Esophagus muscularis mucosa (tissue), 4 donors: ENCODE measurements around the gene IL4R. TPM values are rescaled to one million over a fixed set of nuclear protein-coding genes. Genes with fewer than 3 reads are reported as not detected.
A peak's percentile ranks its signal among the peaks of the same experiment; 100 is the strongest.

Source experiments
- DNase-seq: peaks from one replicate; pipeline ENCODE4 v3.0.0-alpha.2; 2017; ENCODE audit errors: extremely low spot score
- H3K27ac ChIP-seq, 4 donors: fragments of 200-600 bp; sonication (generic); replicated peaks in 1 of 4; 1 replicate in 3 of 4; 2 replicates in 1 of 4; pipeline ENCODE4 v1.5.1; 2016 to 2019; ENCODE audit warnings: mild to moderate bottlenecking in 1 of 4
- H3K27me3 ChIP-seq, 4 donors: fragments of 200-600 bp; sonication (generic); one replicate each; pipeline versions ENCODE4 v1.5.1 to v1.6.0; 2016 to 2019
- H3K36me3 ChIP-seq, 4 donors: fragments of 200-600 bp; sonication (generic); one replicate each; pipeline ENCODE4 v1.5.1; 2016 to 2019
- H3K4me1 ChIP-seq, 4 donors: fragments of 200-600 bp; sonication (generic); one replicate each; pipeline ENCODE4 v1.5.1; 2016 to 2019
- H3K4me3 ChIP-seq, 4 donors: fragments of 200-600 bp; sonication (generic); 1 replicate in 2 of 4; 2 replicates in 2 of 4; pipeline ENCODE4 v1.5.1; 2016 to 2019; ENCODE audit warnings: mild to moderate bottlenecking in 4 of 4, moderate library complexity in 1 of 4
- H3K9me3 ChIP-seq, 4 donors: fragments of 200-600 bp; sonication (generic); 1 replicate in 3 of 4; 2 replicates in 1 of 4; pipeline ENCODE4 v1.5.1; 2016 to 2019
- EP300 ChIP-seq: sonication (generic); formaldehyde crosslinking; IDR thresholded peaks from one replicate; pipeline ENCODE4 v1.6.1; 2017; ENCODE audit warnings: antibody characterized with exemption
- POLR2A ChIP-seq: fragments of 450-650 bp; IDR thresholded peaks from one replicate; pipeline ENCODE4 v1.6.1; 2017; ENCODE audit warnings: antibody characterized with exemption, moderate library complexity, mild to moderate bottlenecking, low read depth
- POLR2AphosphoS5 ChIP-seq, 2 donors: sonication (generic); formaldehyde crosslinking; IDR thresholded peaks; one replicate each; pipeline ENCODE4 v1.6.1; 2017; ENCODE audit warnings: antibody characterized with exemption in 2 of 2
- WGBS: methylation state at CpG from one replicate; pipeline ENCODE4 v1.1.5; 2018; 5-methylcytosine and 5-hydroxymethylcytosine counted together
- intact Hi-C: fragments of 100-400 bp; cut with DNase I; formaldehyde crosslinking; loops from one replicate; pipeline ENCODE4 v1.15.1; 2023
- total RNA-seq, 4 donors: library from RNA; depleted of rRNA; stranded (reverse); fragments of >200 nt; gene quantifications; one replicate each; pipeline versions ENCODE4 v1.1.0 to v1.2.1, GENCODE V29; 2016
- TF ChIP-seq, protein P1 (sequence below), 3 experiments: fragments of 200-600 bp in 2 of 3; fragments of 450-650 bp in 1 of 3; sonication (generic) in 2 of 3; IDR thresholded peaks; one replicate each; pipeline ENCODE4 v1.5.1; 2017 to 2019; ENCODE audit warnings: antibody characterized with exemption in 3 of 3, mild to moderate bottlenecking in 2 of 3, moderate library complexity in 1 of 3

The IL4R gene
- total RNA-seq, 4 donors from 2014 or later: 72.7 to 167 (median 116) TPM

DNA sequence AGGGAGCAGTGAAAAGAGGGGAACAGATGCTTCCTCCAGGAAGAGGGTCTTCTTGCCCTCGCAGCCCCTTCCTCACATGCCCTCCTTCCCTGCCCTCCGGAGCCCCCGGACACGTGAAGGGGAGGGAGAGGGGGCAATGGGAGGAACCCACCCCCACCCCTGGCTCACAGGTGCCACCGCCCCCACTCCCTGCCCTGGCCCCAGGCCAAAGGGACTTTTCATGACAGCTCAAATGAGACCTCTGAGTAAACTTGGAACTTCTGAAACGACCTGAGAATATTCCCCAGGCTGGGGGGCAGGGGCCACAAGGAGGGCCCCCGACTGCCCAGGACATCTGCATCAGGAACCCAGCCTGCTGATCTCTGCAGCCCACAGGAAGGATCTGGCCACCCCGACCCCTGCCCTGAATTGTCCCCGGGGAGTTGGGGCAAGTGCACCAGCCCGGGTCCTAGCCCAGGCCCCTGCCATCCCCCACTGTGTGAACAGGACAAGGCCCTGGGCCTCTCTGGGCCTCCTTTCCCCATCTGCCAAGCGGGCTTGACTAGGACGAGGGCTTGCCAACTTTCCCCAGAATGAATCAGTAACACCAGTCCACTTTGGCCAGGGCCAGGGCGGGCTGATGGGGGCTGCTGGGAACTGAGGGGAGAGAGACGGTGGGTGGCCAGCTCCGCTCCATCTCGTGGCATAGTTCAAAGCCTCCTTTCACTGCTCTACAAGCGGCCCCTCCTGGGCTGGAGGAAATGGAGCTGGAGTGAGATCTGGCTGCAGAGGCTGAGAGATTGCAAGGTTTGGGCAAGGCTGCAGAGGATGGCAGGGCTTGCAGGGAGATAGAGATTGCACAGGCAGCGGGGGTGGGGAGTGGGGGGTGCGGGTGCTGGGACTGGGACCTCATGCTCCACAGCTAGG lies 92.0 kb downstream of the IL4R start:
- Histone ChIP-seq H3K4me1 (peaks cover 6 to 22% (median 14%) of the 10 kb centered on the region in 4 donors), H3K36me3 (no peaks in the 10 kb centered on the region), H3K27ac (no peak overlapping the region), H3K27me3 (peaks cover 0 to 54% (median 0%) of the 10 kb centered on the region in 4 donors), H3K9me3 (peaks cover 0 to 12% (median 0%) of the 10 kb centered on the region in 4 donors), H3K4me3 (no peak overlapping the region)
- intact Hi-C loops: no loop called here
- peak; percentile 83 for DNase-seq
- TF ChIP-seq EP300: no peak
- no peak for TF ChIP-seq POLR2A
- TF ChIP-seq, protein P1, sequence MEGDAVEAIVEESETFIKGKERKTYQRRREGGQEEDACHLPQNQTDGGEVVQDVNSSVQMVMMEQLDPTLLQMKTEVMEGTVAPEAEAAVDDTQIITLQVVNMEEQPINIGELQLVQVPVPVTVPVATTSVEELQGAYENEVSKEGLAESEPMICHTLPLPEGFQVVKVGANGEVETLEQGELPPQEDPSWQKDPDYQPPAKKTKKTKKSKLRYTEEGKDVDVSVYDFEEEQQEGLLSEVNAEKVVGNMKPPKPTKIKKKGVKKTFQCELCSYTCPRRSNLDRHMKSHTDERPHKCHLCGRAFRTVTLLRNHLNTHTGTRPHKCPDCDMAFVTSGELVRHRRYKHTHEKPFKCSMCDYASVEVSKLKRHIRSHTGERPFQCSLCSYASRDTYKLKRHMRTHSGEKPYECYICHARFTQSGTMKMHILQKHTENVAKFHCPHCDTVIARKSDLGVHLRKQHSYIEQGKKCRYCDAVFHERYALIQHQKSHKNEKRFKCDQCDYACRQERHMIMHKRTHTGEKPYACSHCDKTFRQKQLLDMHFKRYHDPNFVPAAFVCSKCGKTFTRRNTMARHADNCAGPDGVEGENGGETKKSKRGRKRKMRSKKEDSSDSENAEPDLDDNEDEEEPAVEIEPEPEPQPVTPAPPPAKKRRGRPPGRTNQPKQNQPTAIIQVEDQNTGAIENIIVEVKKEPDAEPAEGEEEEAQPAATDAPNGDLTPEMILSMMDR (IDR thresholded peaks at IDR 0.05): no peak
- no peak for TF ChIP-seq POLR2AphosphoS5 (IDR thresholded peaks at IDR 0.05)
- 71% methylated on average over 14 of the region's 19 CpGs for WGBS

DNA sequence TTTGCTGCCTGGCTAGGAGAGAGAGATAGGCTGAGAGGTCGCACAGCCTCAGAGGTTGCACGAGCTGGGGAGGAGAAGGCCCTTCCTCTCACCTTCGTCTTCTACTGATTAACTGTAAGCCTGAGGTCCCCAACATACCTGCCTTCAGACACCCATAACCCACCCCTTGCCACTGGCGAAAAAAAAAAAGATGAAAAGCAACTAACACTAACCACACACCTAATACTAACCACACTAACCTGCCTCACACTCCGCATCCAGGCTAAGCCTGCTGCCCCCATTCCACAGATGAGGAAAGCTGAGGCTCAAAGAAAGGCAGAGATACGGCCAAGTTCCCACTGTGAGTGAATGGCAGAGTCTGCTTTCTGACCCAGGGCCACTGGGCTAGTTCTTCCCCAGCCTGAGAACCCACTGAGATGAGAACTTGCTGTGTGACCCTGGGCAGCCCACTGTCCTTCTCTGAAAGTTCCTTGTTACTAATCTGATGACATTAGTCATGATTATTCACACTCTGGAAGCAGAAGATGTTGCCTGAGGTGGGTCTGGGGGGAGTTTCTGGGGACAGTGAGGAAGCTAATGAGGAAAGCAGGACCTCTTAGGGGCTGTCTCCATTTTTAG lies 92.8 kb downstream of the IL4R start:
- intact Hi-C loops: no loop called here
- no peak for DNase-seq
- H3K36me3 ChIP-seq: no peaks in the 10 kb centered on the region
- no peak overlapping the region for H3K27ac ChIP-seq
- peaks cover 0 to 54% (median 0%) of the 10 kb centered on the region in 4 donors for H3K27me3 ChIP-seq
- TF ChIP-seq, protein P1 (IDR thresholded peaks at IDR 0.05): no peak
- TF ChIP-seq POLR2AphosphoS5 (IDR thresholded peaks at IDR 0.05) (no peak), POLR2A (no peak)
- H3K9me3 ChIP-seq: peaks cover 0 to 12% (median 0%) of the 10 kb centered on the region in 4 donors
- H3K4me1 ChIP-seq: peaks cover 6 to 16% (median 12%) of the 10 kb centered on the region in 4 donors
- no peak overlapping the region for H3K4me3 ChIP-seq
- WGBS: 77% methylated on average over 6 of the region's 6 CpGs

DNA sequence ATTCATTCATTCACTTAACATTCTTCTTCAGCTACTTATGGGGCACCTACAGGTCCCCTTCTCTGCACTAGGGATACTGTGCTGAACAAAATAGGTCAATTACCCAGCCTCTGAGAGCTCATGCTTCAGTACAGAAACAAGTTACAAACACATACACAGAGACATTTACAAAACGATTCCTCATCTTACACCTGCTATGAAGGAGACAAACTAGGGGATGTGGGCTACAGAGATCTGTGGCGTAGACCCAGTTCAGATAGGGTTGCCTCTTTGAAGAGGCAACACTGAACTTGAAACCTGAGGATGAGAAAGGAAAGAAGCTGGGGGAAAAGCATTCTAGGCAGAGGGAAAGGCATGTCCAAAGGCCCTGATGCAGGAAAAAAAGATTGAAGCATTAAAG lies 93.4 kb downstream of the IL4R start:
- Histone ChIP-seq H3K27ac (no peak overlapping the region), H3K4me1 (peaks cover 4 to 11% (median 7%) of the 10 kb centered on the region in 4 donors), H3K27me3 (peaks cover 0 to 54% (median 0%) of the 10 kb centered on the region in 4 donors), H3K4me3 (no peak overlapping the region), H3K9me3 (peaks cover 0 to 12% (median 0%) of the 10 kb centered on the region in 4 donors), H3K36me3 (no peaks in the 10 kb centered on the region)
- intact Hi-C loops: no loop called here
- no peak for DNase-seq
- WGBS: 78% methylated on average over 2 of the region's 2 CpGs
- TF ChIP-seq POLR2AphosphoS5 (IDR thresholded peaks at IDR 0.05) (no peak), POLR2A (no peak), EP300 (no peak)
- TF ChIP-seq, protein P1 (IDR thresholded peaks at IDR 0.05): no peak

DNA sequence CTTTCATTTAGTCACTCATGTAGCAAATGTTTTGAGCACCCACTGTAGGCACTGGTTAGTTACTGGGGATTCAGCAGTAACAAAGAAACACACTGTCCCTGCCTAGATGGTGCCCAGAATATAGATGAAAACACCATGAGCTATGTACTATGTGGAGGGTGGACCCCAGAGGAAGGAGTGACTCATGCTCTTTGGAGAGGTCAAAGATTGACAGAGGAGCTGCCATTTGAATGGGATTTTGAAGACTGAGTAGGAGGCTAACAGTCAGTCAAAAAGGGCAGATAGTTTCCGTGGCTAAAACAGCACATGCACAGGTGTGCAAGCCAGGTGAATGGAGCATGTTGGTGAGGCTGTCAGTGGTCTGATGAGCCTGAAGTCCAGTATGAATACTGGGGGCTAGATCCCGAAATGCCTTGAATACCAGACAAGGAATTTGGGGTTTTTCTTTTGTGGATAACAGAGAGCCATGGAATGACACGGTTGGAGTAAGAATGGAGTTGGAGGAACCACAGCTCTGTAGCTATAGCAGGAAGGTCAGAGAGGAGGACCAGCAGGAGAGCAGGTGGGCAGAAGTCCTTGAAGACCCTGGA lies 94.3 kb downstream of the IL4R start:
- DNase-seq: peak; percentile 42
- no peak overlapping the region for H3K27ac ChIP-seq
- H3K9me3 ChIP-seq: peaks cover 0 to 12% (median 0%) of the 10 kb centered on the region in 4 donors
- 76% methylated on average over 3 of the region's 3 CpGs for WGBS
- H3K4me3 ChIP-seq: no peak overlapping the region
- H3K27me3 ChIP-seq: peaks cover 0 to 46% (median 0%) of the 10 kb centered on the region in 4 donors
- no peaks in the 10 kb centered on the region for H3K36me3 ChIP-seq
- intact Hi-C loops: no loop called here
- peaks cover 0 to 1% (median 0%) of the 10 kb centered on the region in 4 donors for H3K4me1 ChIP-seq
- no peak for TF ChIP-seq POLR2AphosphoS5 (IDR thresholded peaks at IDR 0.05)
- no peak for TF ChIP-seq EP300
- no peak for TF ChIP-seq POLR2A
- TF ChIP-seq, protein P1 (IDR thresholded peaks at IDR 0.05): no peak
